ENCODE data around the gene LRRC8A.

The LRRC8A gene

DNA sequence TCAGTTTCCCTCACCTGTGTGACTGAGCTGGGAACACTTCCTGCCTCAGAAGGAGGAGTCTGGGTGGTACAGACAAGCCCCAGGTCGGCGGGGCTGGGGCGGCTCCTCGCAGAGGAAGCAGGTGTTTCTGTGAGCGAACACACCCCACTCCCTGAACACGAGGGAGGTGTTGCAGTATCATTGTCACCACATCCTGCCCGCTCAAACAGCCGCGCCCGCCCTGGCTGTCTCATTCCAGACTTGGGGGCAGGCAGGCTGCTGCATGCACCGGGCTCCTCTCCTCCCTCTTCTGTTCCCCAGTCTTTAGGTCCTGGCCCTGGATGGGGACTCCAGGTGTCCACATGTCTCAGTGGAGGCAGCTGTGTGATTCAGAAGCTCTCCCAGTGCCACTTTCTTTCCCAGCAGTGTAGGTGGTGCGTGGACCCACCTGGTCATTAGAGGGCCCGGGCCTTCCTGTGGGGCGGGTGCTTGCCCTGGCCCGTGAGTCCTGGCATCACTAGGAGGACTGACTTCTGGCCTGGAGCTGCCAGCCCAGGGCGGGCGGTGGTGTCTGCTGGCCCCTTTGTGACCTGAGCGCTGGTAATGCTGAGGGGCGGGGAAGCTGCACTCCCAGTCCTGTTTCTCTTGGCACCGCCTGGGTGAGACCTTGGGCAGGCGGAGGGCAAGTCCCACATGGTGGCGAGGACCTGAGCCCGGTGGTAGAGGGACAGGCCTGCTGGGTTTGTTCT lies 20.6 kb downstream of the LRRC8A start:
- DNase-seq, result peak; percentile 83

DNA sequence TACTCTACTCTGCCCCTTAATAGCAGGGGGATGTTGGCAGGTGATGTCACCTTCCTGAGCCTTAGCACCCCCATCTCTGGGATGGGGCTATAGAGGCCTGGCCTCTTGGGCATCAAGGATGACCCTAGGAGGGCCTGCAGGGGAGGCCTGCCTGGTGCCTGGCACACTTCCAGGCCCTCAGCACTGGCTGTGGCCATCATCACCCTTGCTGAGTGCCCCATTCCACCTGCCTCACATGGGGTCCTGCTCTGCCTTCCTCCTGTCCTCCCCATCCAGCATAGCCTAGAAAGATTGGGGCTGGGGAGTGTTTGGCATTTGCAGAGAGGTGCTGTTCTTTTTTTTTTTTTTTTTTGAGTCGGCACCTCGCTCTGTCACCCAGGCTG lies 21.1 kb downstream of the LRRC8A start:
- no peak for DNase-seq

DNA sequence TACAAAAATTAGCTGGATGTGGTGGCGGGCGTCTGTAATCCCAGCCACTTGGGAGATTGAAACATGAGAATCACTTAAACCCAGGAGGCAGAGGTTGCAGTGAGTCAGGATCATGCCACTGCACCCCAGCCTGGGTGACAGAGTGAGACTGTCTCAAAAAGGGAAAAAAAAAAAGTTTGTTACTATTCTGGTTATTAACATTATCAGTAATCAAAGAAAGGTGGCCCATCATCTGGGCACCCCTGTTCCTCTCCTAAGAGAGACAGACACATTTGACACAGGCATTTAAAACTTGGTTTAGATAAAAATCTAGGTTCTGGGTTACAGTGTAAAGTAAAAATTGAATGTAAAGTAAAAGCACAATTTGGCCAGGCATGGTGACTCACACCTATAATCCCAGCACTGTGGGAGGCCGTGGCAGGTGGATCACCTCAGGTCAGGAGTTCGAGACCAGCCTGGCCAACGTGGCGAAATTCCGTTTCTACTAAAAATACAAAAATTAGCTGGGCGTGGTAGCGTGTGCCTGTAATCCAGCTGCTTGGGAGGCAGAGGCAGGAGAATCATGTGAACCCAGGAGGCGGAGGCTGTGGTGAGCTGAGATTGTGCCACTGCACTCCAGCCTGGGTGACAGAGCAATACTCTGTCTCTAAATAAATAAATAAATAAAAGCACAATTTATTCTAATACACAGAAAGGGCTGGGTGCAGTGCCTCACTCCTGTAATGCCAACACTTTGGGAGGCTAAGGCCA lies 22.1 kb downstream of the LRRC8A start:
- DNase-seq, result no peak

DNA sequence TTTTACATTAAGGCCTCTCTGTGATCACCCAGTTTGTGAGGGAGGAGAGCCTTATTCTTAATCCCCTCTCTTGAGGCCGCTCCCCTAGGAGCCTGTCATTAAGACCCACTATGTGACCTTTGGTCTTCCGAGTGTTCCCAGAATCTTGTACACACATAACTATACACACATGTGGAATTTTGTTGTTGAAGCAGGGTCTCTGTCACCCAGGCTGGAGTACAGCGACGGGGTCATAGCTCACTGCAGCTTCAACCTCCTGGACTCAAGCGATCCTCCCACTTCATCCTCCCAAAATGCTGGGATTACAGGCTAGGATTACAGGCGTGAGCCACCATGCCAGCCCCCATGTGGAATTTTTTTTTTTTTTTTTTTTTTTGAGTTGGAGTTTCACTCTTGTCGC lies 24.0 kb downstream of the LRRC8A start:
- no peak for DNase-seq

DNA sequence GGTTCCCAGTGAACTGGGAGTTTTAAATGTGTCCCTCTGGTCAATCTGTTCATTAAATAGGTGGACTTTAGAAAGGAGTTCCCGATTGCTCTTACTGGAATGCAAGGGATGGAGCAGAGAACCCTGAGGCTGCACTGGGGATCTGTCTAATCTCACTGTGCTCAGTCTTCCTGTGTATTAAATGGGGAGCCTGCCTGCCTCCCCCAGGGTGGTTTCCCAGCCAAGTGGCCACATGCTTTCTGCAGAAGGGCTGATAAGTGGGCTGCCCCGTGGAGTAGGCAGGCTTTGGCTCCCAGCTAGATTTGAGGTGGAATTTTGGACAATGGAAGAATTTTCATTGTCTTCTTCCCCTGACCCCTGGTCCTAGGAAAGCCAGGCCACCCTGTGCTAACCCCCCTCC lies 24.8 kb downstream of the LRRC8A start:
- peak; percentile 47 for DNase-seq

DNA sequence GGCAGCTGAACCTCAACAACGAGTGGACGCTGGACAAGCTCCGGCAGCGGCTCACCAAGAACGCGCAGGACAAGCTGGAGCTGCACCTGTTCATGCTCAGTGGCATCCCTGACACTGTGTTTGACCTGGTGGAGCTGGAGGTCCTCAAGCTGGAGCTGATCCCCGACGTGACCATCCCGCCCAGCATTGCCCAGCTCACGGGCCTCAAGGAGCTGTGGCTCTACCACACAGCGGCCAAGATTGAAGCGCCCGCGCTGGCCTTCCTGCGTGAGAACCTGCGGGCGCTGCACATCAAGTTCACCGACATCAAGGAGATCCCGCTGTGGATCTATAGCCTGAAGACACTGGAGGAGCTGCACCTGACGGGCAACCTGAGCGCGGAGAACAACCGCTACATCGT lies 26.4 kb downstream of the LRRC8A start:
- no peak for DNase-seq

DNA sequence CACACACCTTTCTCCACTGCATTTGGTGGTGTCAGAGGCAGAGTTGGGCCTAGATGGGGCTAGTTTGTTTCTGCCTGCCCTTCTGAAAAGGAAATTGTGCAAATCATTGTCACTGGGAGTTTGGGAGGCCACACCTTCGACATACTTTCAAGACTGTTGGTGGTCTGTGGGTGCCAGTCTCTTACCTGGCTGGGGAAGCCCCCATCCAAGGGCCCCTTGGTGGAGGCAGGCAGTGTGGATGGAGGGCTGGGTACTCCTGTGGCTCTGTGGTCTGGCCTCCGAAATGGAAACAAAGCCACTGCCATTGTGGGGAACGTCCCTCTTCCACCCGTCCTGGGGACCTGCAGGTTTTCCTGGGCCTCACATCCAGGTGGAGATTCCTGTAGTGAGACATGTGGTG lies 27.9 kb downstream of the LRRC8A start:
- no peak for DNase-seq

DNA sequence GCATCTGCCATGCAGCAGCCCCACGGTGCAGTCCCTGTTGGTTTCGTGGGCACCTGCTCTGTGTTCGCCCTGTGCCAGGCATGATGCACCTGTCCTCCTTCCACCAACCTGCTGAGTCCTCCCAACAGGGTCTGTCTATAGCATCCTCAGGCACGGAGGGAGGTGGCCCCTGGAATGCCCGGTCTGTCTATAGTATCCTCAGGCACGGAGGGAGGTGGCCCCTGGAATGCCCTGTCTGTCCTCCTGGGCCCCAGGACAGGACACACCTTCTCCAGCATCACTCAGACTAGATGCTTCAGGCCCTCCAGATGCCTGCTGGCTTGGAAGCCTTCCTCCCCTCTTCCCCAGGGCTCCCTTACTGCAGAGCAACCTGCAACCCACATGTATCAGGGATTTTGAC lies 29.0 kb downstream of the LRRC8A start:
- no peak for DNase-seq

DNA sequence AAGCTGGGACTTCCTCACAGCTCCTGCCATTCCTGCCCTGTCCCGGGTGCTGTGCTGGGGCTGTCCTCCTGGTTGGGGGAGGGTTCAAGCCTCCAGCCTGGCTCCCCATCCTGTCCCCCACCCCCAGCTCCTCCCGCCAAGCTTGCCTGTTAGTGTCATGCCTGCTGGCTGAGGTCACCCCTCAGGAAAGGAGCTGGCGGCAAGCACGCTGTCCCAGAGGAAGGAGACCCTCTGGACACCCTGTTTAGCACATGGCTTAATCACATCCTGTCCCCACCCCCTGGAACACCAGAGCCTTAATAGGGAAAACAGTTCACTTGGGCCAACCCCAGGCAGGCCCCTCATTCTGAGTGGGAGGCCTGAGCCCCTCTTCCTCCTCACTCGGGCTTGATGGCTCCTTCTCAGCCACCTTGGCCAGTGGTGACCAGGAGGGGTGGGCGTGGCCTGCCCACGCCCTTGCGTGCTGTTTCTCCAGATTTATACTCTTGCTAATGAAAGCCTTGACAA lies 29.6 kb downstream of the LRRC8A start:
- no peak for DNase-seq

DNA sequence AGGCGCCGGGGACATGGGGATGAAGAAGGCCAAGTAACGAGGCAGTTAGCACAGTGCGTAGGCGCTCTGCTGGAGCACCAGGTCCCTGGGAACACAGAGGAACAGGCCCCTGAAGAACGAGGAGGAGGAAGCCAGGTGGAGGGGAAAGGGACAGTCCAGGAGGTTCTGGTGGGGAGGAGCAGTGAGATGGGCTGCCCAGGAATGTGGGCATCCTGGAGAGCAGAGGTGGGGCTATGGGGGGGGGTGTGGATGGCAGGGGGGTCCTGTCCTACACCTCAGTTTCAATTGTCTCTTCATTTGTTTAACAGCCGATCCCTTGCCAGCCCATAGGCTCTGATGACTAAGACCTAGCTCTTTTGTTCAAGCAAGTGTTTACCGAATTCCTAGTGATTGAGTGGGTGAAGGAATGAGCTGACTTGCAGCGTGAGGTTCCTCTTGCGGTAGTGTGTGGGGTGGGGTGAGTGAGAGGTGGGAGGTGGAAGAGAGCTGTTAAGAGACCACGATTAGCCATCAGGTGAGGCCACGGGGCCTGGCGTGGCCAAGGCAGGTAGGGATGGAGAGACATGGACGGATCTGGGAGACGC lies 30.4 kb downstream of the LRRC8A start:
- DNase-seq, result no peak

DNA sequence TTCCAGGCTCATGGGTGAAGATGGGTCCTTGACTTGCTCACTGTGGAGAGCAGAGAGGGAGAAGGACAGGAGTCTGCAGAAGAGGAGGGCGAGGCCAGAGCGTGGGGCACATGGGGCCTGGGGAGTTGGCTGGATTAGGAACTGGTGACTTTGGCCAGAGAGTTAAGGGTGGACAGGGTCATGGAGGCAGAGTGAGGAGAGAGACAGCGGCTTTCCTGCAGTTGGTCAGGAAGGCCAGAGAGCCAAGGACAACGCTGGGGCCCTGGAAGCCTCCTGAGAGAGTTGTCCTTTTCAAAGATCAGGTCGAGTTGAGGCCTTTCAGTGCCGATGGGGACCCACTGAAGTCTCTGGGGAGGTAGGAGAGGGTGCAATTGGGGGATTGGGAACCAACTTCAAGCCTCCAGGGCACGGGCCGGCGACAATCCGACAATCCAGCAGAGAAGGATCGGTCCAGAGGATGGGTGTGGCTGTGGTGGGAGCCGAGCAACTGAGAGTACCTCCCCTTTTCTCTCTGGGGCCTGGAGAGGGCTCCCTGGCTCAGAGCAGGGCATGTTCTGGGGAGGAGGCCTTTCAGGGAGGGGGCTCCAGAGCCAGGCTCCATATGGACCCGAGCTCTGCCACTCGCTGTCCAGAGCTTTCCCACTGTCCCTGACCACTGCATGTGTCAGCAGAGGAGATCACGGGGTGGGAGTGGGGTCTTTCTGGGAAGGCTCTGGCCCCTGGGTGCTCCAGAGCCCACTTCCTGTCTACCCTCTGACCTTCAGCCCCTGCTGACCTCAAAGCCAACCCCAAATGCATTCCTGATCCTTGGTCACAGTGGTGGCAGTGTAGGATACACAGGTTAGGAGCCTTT lies 31.3 kb downstream of the LRRC8A start:
- DNase-seq, result no peak

DNA sequence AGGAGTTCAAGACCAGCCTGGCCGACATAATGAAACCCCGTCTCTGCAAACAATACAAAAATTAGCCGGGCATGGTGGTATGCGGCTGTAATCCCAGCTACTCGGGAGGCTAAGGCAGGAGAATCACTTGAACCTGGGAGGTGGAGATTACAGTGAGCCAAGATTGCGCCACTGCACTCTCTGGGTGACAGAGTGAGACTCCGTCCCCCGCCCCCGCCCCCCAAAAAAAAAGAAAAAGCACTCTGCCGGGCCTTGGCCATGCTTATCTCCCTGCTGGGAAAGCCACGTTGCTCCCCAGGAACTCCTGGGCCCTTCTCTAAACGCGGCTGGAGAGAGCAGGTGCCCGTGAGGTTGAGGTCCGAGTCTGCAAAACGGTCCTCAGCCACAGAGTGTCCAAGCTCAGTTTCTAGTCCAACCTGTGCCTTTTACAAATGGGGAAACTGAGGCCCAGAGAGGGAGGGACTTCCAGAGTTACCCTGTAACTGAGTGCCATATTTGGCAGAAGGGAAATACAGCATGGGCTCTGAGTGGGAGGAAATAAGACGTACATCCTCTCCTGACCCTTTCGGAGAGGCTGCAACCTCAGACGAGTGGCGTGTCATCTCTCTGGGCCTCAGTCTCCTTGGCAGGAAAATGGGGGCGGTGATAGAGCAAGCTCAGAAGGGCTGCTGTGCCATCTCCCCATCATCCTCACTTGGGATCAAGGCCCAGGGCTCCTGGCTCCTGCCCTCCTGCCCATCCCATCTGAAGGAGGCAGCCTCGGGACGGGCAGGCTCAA lies 32.3 kb downstream of the LRRC8A start:
- no peak for DNase-seq

DNA sequence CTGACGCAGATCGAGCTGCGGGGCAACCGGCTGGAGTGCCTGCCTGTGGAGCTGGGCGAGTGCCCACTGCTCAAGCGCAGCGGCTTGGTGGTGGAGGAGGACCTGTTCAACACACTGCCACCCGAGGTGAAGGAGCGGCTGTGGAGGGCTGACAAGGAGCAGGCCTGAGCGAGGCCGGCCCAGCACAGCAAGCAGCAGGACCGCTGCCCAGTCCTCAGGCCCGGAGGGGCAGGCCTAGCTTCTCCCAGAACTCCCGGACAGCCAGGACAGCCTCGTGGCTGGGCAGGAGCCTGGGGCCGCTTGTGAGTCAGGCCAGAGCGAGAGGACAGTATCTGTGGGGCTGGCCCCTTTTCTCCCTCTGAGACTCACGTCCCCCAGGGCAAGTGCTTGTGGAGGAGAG lies 34.3 kb downstream of the LRRC8A start:
- DNase-seq, result no peak

DNA sequence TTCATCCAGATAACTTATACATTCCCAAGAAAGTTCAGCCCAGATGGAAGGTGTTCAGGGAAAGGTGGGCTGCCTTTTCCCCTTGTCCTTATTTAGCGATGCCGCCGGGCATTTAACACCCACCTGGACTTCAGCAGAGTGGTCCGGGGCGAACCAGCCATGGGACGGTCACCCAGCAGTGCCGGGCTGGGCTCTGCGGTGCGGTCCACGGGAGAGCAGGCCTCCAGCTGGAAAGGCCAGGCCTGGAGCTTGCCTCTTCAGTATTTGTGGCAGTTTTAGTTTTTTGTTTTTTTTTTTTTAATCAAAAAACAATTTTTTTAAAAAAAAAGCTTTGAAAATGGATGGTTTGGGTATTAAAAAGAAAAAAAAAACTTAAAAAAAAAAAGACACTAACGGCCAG lies 34.8 kb downstream of the LRRC8A start:
- DNase-seq, result no peak

DNA sequence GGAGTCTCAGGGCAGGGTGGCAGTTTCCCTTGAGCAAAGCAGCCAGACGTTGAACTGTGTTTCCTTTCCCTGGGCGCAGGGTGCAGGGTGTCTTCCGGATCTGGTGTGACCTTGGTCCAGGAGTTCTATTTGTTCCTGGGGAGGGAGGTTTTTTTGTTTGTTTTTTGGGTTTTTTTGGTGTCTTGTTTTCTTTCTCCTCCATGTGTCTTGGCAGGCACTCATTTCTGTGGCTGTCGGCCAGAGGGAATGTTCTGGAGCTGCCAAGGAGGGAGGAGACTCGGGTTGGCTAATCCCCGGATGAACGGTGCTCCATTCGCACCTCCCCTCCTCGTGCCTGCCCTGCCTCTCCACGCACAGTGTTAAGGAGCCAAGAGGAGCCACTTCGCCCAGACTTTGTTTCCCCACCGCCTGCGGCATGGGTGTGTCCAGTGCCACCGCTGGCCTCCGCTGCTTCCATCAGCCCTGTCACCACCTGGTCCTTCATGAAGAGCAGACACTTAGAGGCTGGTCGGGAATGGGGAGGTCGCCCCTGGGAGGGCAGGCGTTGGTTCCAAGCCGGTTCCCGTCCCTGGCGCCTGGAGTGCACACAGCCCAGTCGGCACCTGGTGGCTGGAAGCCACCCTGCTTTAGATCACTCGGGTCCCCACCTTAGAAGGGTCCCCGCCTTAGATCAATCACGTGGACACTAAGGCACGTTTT lies 35.4 kb downstream of the LRRC8A start:
- no peak for DNase-seq

DNA sequence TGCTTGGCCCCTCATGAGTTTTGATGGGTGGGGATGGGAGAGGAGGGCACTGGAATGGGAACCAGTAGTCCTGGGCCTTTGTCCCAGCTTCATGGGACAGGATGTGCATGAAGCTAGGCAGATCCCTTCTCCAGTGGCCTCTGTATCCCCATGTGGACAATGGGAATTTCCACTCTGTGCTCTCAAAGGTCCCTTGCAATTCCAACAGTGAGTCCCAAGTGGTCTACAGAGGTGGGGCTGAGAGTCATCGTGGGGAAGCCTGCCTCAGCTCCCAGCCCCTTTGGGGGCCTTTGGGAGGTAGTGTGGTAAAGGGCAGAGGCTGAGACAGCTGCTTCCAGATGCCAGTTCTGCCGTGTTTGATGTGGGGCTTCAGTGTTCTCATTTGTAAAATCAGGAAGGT lies 37.0 kb downstream of the LRRC8A start:
- no peak for DNase-seq

DNA sequence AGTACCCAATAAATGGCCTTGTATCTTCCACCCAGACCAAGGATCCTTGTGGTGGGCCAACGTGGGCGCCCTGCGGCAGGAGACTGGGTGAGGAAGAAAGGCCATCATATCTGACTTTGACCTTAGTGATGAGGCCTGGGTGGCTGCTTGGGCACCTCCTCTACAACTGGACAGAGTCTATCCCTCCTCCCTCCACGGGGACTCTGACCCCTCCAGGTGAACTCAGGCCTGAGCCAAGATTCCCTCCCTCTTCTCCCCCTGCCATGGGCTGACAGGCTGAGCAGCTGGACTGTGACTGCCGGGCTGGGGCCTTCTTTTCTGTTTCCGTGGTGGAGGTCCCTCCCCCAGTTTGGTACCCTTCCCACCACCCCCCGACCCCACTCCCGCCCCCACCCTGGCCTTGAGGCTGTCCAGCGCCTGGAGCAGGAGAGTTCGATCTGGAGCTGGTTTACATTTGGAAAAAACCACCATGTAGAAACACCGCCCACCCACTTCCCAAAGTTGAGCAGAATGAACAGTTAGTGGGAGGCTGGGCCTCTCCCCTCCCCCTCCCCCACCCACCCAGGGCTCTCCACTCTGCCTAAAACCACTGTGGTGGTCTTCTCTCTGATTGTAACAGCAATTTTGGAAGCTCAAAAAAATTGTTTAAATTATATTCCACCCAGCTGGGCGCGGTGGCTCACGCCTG lies 37.6 kb downstream of the LRRC8A start:
- DNase-seq, result no peak

DNA sequence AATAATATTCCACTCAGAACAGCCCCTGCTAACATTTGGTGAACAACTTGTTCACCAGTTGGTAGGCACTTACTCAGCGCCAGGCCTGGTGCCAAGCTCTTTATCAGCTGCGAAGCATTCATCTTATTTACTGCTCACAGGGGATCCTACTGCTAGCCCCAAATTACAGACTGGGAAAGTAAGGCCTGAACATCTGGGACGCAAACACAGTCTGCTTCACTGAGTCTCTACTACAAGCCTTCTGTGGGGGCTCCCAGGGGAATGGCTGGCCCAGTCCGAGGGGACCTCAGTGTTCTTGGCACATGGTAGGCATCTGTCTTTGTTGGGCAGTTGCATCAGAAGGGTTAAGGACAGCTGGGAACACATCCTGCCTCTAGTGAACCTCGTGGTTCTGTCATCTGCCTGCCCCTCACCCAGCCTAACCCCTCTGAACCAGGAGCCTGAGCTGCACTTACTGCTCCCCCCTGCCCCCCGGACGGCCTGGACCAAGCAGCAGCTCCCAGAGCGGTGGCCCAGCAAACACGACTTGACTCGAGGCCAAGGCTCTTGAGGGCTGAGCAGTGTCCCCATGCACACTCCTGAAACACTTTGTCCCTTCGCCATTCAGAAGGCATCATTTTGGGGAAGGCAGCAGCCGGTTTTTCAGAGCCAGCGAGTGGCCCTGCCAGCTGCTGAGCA lies 38.6 kb downstream of the LRRC8A start, which contains the start of gene PHYHD1:
TSS of gene PHYHD1 (plus strand) at position 602 of the 678 bp plus-strand sequence. CDS start 1,342 bp downstream, outside the sequence.
- DNase-seq, result peak; percentile 96

DNA sequence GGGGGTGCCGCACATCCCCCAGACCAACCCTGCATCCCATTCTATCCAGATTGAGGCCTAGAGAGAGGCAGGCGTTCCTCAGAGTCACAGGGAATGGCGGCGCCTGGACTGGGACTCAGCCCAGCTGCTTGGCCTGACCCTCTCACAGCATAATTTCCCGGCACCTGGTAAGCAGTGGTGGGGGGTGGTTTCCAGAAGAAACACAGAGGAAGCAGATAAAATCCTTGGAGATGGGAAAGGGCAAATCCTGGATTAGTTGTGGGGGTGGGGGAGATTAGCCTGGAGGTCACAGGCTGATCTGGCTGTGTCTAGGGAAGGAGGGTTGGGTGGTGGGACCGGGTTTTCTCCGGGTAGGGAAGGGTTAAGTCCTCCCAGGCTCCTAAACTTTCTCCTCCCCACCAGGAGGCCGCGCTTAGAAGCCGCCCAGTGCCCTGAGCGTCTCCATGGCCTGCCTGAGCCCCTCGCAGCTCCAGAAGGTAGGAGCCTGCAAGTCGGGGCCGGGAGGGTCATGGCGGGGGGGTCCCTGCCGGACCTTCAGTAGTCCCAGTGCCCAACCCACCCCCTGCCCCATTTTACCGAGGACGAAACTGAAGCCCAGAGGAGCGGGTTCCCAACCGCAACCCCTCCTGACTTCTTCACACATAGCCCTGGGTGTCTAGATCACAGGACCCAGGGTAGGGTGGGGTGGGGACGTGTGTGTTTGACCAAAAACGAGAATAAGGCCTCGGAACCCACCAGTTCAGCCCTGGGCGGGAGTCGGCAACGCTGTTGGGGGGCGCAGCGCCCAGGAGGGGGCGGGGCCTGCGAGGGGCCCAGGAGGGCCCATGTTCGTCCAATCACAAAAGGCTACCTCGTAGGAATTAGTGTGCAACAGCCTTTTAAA lies 40.2 kb downstream of the LRRC8A start:
- DNase-seq, result peak; percentile 61
